Neural cell (in vitro differentiated cells): Measurements from ENCODE around the gene DYNC1I2. TPM values are rescaled to one million over a fixed set of nuclear protein-coding genes. Genes with fewer than 3 reads are reported as not detected.

Experiments
- H2AFZ ChIP-seq: fragments of 200-600, 300-800 bp; sonication (generic), shearing (Covaris generic); 2 replicates; pipeline ENCODE4 v1.6.0; 2014; ENCODE audit warnings: low read depth, mild to moderate bottlenecking, antibody characterized with exemption, low read length, moderate library complexity
- H3F3A ChIP-seq: fragments of 200-600 bp; shearing (Covaris generic); 2 replicates; pipeline ENCODE4 v1.6.1; 2016; ENCODE audit warnings: mild to moderate bottlenecking, moderate library complexity, mixed read lengths, antibody characterized with exemption, low read length; ENCODE audit not compliant: insufficient read depth, poor library complexity, severe bottlenecking
- H3K27ac ChIP-seq: fragments of 200-600, 300-800 bp; sonication (generic), shearing (Covaris generic); 2 replicates; pipeline ENCODE4 v1.5.1; 2014; ENCODE audit warnings: mild to moderate bottlenecking, low read length, moderate library complexity
- H3K27me3 ChIP-seq: fragments of 300-800, 200-600 bp; sonication (generic), shearing (Covaris generic); 2 replicates; pipeline ENCODE4 v1.6.0; 2014; ENCODE audit warnings: mild to moderate bottlenecking, low read depth, low read length, moderate library complexity; ENCODE audit not compliant: insufficient read depth
- H3K36me3 ChIP-seq: fragments of 300-800, 200-600 bp; sonication (generic), shearing (Covaris generic); 2 replicates; pipeline ENCODE4 v1.5.1; 2014; ENCODE audit warnings: mild to moderate bottlenecking, antibody characterized with exemption, low read length, moderate library complexity; ENCODE audit not compliant: insufficient read depth
- H3K4me2 ChIP-seq: fragments of 300-800, 200-600 bp; sonication (generic), shearing (Covaris generic); 2 replicates; pipeline ENCODE4 v1.6.0; 2014; ENCODE audit warnings: mild to moderate bottlenecking, low read length
- H3K4me3 ChIP-seq: fragments of 300-800, 200-600 bp; sonication (generic), shearing (Covaris generic); 2 replicates; pipeline ENCODE4 v1.5.1; 2014; ENCODE audit warnings: mild to moderate bottlenecking, low read length, moderate library complexity
- H3K79me2 ChIP-seq: fragments of 200-600 bp; shearing (Covaris generic); replicated peaks from 2 replicates; pipeline ENCODE4 v1.6.0; 2014; ENCODE audit warnings: mild to moderate bottlenecking, low read length, moderate library complexity; ENCODE audit not compliant: insufficient read depth
- H3K9ac ChIP-seq: fragments of 300-800, 200-600 bp; sonication (generic), shearing (Covaris generic); 2 replicates; pipeline ENCODE4 v1.6.1; 2016; ENCODE audit warnings: mild to moderate bottlenecking, low read length, mixed read lengths
- H3K9me2 ChIP-seq: fragments of 200-600 bp; shearing (Covaris generic); 2 replicates; pipeline ENCODE4 v1.6.1; 2016; ENCODE audit warnings: mild to moderate bottlenecking, low read length, mixed read lengths; ENCODE audit not compliant: insufficient read depth
- H3K9me3 ChIP-seq: fragments of 200-600, 300-800 bp; sonication (generic), shearing (Covaris generic); 2 replicates; pipeline ENCODE4 v1.6.1; 2016; ENCODE audit warnings: mild to moderate bottlenecking, mixed run types, low read length, moderate library complexity, mixed read lengths
- H4K20me1 ChIP-seq: fragments of 200-600 bp; shearing (Covaris generic); 2 replicates; pipeline ENCODE4 v1.6.1; 2016; ENCODE audit warnings: mild to moderate bottlenecking, mixed run types; ENCODE audit not compliant: insufficient read depth
- EP300 ChIP-seq: fragments of 450-650 bp; conservative IDR thresholded peaks from 2 replicates; pipeline ENCODE4 v1.6.1; 2014; ENCODE audit warnings: antibody characterized with exemption, mild to moderate bottlenecking, moderate library complexity; ENCODE audit not compliant: poor library complexity, severe bottlenecking
- EZH2 ChIP-seq: fragments of 200-600, 300-800 bp; shearing (Covaris generic), sonication (generic); IDR thresholded peaks from 2 replicates; pipeline ENCODE4 v1.6.1; 2014; ENCODE audit warnings: antibody characterized with exemption, low read length, borderline replicate concordance, mild to moderate bottlenecking; ENCODE audit not compliant: insufficient read depth, poor library complexity, severe bottlenecking
- MXI1 ChIP-seq: fragments of 450-650 bp; conservative IDR thresholded peaks from 2 replicates; pipeline ENCODE4 v1.6.1; 2014; ENCODE audit warnings: antibody characterized with exemption, mild to moderate bottlenecking; ENCODE audit not compliant: poor library complexity, severe bottlenecking
- POLR2AphosphoS5 ChIP-seq: IDR thresholded peaks from 2 replicates; pipeline ENCODE4 v1.6.1; 2012
- RAD21 ChIP-seq: fragments of 450-650 bp; conservative IDR thresholded peaks from 2 replicates; pipeline ENCODE4 v1.6.1; 2014; ENCODE audit warnings: antibody characterized with exemption, mild to moderate bottlenecking, moderate library complexity
- REST ChIP-seq: IDR thresholded peaks from 2 replicates; pipeline ENCODE4 v1.6.1; 2012; ENCODE audit warnings: borderline replicate concordance
- SMC3 ChIP-seq: fragments of 450-650 bp; conservative IDR thresholded peaks from 2 replicates; pipeline ENCODE4 v1.6.1; 2014; ENCODE audit warnings: antibody characterized with exemption, mild to moderate bottlenecking, moderate library complexity; ENCODE audit not compliant: poor library complexity
- TAF1 ChIP-seq: IDR thresholded peaks from 2 replicates; pipeline ENCODE4 v1.6.1; 2012; ENCODE audit warnings: low read depth
- polyA plus RNA-seq: library from polyadenylated mRNA; depleted of rRNA; stranded (reverse); fragments of >200 nt; gene quantifications from 2 replicates; pipeline ENCODE4 v1.2.3, GENCODE V29; 2014
- TF ChIP-seq, protein P1 (sequence below): fragments of 450-650 bp; IDR thresholded peaks from 2 replicates; pipeline ENCODE4 v1.5.1; 2014; ENCODE audit warnings: antibody characterized with exemption, mild to moderate bottlenecking, moderate library complexity; ENCODE audit not compliant: poor library complexity, severe bottlenecking

The DYNC1I2 gene
- polyA plus RNA-seq, 1 donor from 2014 or later = 561 TPM

DNA sequence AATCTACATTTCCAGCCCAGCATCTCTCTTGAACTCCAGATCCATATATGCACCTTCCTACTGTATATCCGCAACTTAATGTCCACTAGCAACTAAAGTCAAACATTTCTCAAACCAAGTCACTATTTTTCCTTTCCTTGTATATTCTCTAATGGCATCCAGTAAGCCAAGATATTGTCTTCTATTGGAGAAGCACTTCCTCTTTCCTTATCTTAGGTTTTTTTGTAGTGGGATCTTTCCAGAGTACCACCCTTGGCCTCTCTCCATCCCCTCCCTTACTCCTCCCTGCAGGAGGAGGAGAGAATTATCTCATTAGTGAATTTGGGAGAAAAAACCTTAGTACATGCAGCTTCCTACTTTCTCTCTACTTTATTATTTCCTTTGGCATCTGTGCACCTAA, 8.7 kb upstream of the DYNC1I2 start:
- H2AFZ ChIP-seq = no peak overlapping the region
- no peaks in the 10 kb centered on the region for H3K79me2 ChIP-seq
- TF ChIP-seq REST (no peak), RAD21 (no peak), EP300 (no peak), SMC3 (no peak), POLR2AphosphoS5 (no peak), MXI1 (no peak), TAF1 (no peak), EZH2 (no peak)
- TF ChIP-seq, protein P1, sequence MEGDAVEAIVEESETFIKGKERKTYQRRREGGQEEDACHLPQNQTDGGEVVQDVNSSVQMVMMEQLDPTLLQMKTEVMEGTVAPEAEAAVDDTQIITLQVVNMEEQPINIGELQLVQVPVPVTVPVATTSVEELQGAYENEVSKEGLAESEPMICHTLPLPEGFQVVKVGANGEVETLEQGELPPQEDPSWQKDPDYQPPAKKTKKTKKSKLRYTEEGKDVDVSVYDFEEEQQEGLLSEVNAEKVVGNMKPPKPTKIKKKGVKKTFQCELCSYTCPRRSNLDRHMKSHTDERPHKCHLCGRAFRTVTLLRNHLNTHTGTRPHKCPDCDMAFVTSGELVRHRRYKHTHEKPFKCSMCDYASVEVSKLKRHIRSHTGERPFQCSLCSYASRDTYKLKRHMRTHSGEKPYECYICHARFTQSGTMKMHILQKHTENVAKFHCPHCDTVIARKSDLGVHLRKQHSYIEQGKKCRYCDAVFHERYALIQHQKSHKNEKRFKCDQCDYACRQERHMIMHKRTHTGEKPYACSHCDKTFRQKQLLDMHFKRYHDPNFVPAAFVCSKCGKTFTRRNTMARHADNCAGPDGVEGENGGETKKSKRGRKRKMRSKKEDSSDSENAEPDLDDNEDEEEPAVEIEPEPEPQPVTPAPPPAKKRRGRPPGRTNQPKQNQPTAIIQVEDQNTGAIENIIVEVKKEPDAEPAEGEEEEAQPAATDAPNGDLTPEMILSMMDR = no peak
- H4K20me1 ChIP-seq = no peaks in the 10 kb centered on the region
- H3K36me3 ChIP-seq = no peaks in the 10 kb centered on the region
- H3K9me3 ChIP-seq = no peaks in the 10 kb centered on the region
- no peak overlapping the region for H3K9ac ChIP-seq
- H3K4me2 ChIP-seq = no peak overlapping the region
- no peaks in the 10 kb centered on the region for H3K27me3 ChIP-seq
- H3K9me2 ChIP-seq = no peaks in the 10 kb centered on the region
- H3K27ac ChIP-seq = no peak overlapping the region
- no peaks in the 10 kb centered on the region for H3F3A ChIP-seq
- H3K4me3 ChIP-seq = no peak overlapping the region

DNA sequence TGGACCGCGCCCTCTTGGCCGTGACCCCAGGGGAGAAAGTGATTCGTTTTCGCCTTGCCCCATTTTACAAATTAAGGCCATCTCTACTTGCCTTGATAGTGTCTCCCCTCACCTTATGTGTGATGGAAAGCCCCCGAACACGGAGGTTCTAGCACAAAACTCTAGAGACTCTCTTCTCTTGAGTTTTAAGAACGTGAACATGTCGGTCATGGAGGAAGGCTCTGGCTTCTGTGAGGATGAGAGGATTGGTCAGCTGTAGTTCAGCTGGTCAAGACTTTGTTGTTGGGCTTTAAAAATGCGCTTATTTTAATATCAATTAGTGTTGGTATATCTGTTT, 828 bp downstream of the DYNC1I2 start:
- H2AFZ ChIP-seq = peak overlapping the region; percentile 84

More for the DNA sequence above, 828 bp downstream of the DYNC1I2 start:
- peaks cover 10% of the 10 kb centered on the region for H3K36me3 ChIP-seq
- H3K9ac ChIP-seq = peak overlapping the region; percentile 88
- TF ChIP-seq POLR2AphosphoS5 = no peak
- TF ChIP-seq, protein P1 = no peak
- no peak for TF ChIP-seq TAF1
- TF ChIP-seq MXI1 = no peak
- no peak for TF ChIP-seq EP300
- no peaks in the 10 kb centered on the region for H3K9me3 ChIP-seq
- peaks cover 56% of the 10 kb centered on the region for H3K79me2 ChIP-seq
- H3K27ac ChIP-seq = peak overlapping the region; percentile 81
- H4K20me1 ChIP-seq = no peaks in the 10 kb centered on the region
- no peaks in the 10 kb centered on the region for H3K27me3 ChIP-seq
- H3K4me2 ChIP-seq = peak overlapping the region; percentile 90
- no peaks in the 10 kb centered on the region for H3F3A ChIP-seq
- no peaks in the 10 kb centered on the region for H3K9me2 ChIP-seq
- peak overlapping the region; percentile 94 for H3K4me3 ChIP-seq
